NCI-H510A treated with DMSO at 0.1 percent for 48 hours (cell line): ENCODE measurements around the gene NSDHL.
"Not testable (repeated sequence)": the region's sequence is repeated elsewhere in the genome, so short reads cannot be mapped to it uniquely, and the experiment has no call there.

Source experiments
- DNase-seq: peaks from one replicate; lab custom pipeline; 2025; lab: John Stamatoyannopoulos, UW

NSDHL gene

GRCh38 chrX:152830312-152831305 is at the start of gene NSDHL, which contains the start of gene CETN2:
Gene NSDHL (plus strand): TSS chrX:152831063. CDS start chrX:152846325, 15,262 bp downstream.
Gene CETN2 (minus strand): TSS chrX:152830757. CDS start chrX:152830710, 47 bp downstream.
- peak; percentile 82 for DNase-seq

- DNase-seq, result not testable (repeated sequence)
Observed at GRCh38 chrX:152787062-152787461, 43.8 kb upstream of the NSDHL start.

- DNase-seq, result no peak
Observed at GRCh38 chrX:152798945-152799344, 31.9 kb upstream of the NSDHL start.

DNA sequence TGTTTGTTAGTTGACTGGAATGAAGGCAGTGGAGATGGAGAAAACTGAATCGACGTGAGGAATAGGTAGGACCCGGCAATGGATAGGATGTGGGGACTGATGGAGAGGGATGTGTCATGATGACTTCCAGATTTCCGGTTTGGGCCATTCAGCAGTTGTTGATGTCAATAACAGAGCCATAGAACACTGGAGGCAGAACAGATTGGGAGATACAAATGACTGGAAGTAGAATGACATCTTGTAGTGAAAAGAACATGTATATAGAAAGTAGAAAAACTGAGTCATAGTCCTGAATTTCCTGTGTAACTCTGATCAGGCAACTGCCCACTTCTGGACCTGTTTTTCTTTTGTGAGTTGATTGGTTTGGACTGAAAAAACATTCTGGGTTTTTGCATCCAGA is 24.8 kb upstream of the NSDHL start:
- no peak for DNase-seq

DNA sequence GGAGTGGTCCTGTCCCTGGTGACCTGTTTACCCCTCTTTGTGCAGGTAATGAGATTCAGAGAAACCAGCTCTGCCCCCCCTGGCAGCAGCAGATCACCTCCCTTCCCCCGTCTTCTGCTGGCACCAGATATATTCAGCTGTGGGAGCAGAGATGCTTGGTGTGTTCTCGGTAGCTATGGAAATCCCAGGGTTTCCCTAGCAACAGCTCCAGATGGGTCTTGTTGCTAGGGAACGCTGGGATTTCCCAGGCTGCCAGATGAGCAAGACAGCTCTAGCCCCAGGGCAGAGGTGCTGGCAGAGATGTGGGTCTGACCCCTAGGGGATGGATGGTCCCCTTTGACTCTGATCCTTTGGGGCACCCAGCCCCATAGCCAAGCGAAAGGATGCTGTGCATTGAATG is 20.5 kb upstream of the NSDHL start:
- no peak for DNase-seq

GRCh38 chrX:152813206-152813605 is 17.7 kb upstream of the NSDHL start:
- no peak for DNase-seq

DNA sequence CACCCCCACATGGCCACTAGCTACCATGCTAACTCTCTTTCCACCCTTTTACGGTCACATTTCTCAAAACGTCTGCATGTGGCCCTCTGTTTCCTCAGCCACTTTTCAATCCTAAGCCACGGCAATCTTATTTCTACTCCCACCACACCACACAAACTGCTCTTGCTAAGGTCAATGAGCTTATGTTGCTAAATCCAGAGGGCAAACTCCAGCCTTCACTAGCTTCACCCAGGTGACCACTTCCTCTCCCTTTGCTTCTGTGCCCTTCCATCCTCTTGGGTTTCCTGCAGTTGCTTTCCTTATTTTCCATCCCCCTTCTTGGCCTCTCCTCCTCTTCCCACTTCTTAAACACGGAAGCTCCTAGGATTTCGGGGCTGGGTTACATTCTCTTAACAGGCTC is 16.8 kb upstream of the NSDHL start:
- DNase-seq, result no peak

- DNase-seq, result peak; percentile 7
Observed at GRCh38 chrX:152817078-152817764, 13.6 kb upstream of the NSDHL start.

DNA sequence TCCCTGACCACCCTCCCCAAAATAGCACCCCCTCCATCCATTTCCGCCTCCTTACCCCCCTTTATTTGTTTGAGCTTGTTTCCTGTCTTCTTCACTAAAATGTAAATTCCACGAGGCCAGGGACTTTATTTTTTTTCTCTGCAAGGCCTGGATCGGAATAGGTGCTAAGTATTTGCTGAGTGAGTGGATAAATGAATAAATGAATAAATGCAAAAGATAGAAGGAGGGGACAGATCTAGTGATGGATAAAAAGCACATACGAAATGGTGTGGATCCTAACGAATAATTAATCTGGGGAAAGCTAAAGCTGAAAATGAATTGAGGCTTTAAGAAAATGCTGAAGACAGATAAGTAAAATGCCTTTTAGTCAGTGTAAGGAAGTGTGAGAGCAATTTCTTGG is 12.5 kb upstream of the NSDHL start:
- DNase-seq, result no peak

GRCh38 chrX:152819266-152819665 is 11.6 kb upstream of the NSDHL start:
- DNase-seq, result no peak

DNA sequence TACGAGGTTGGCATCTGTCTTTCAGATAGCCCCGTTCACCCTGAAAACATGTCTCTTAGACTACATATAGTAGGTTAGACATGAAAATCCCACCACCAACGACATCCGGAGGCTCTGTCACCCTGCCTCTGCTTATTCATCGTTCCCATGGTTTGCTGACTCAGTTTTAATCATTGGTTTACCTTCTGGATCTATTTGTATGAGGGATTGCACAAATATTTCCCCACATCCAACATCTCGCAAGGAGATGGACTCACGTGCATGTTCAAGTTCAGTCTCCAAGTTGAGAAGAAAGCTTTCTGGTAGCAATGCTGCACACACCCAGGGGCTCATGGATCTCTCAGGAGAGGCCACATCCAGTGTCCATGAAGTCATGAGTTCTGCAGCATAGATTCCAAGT is 11.1 kb upstream of the NSDHL start:
- no peak for DNase-seq

GRCh38 chrX:152821145-152821765 is 9.6 kb upstream of the NSDHL start:
- no peak for DNase-seq

- no peak for DNase-seq
Observed at GRCh38 chrX:152822383-152823086, 8.3 kb upstream of the NSDHL start.

GRCh38 chrX:152823657-152824056 is 7.2 kb upstream of the NSDHL start:
- no peak for DNase-seq

DNA sequence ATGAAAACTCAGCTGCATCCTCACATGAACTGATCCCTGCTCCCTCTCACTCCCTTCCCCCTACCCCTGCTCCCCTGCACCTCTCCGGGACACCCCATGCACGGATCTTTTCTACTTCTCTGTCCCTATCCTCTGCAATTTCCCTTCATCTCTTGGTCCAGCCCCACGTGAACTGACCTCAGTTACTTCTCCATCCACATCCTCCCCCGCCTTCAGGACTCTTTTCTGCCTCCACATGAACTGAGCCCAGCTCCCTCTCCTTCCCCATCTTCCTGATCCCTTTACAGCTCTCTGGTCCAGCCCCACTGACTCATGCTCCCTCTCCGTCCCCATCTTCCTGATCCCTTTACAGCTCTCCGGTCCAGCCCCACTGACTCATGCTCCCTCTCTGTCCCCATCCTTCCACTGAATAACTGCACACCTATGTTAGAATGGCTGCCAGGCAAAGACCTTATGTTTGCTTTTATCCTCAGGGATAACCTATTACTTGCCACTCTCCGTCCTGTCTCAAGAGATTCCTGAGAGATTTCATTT is 6.0 kb upstream of the NSDHL start:
- DNase-seq, result no peak

- no peak for DNase-seq
Observed at GRCh38 chrX:152831391-152831790, 528 bp downstream of the NSDHL start.

DNA sequence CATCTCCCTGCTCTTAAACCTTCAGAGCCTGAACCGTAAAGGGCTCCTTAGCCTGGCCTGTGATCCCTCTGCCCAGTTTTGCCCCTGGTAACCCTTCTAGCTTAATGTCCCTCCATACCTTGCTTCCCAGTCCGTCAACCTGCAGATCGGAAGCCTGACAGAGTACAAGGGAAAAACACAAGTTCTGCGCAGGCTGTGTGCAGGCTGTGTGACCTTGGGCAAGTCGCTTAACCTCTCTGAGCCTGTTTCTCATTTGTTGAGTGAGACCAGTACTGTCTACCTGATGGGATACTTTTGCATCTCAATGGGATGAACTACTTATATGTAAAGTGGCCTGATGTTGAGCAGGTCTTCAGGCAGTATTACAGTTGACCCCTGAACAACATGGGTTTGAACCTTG is 1.7 kb downstream of the NSDHL start:
- no peak for DNase-seq

- DNase-seq, result no peak
Observed at GRCh38 chrX:152833378-152833777, 2.5 kb downstream of the NSDHL start.

GRCh38 chrX:152835470-152835869 is 4.6 kb downstream of the NSDHL start:
- not testable (repeated sequence) for DNase-seq

GRCh38 chrX:152842772-152843338 is 12.0 kb downstream of the NSDHL start:
- no peak for DNase-seq

DNA sequence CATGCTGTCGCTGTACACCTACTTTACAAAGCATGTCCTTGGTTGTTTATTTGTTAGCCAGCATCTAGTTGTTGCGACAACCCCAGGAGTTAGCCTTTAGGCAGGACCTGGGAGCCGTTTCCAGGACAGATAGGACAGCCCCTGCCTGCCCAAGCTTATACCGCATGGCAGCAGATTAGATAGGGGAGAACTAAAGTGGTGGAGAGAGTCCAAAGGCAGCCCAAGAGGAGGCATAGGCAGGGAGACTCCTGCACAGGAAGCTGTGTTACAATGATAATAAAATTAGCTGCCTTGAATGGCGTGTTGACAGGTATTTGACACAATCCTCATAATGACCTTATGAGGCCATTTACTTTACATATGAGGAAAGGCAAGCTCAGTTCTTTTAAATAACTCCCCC is 13.0 kb downstream of the NSDHL start:
- DNase-seq, result no peak
